Mucosa of gallbladder (tissue), 1 donor: Measurements from ENCODE around the gene FAM171A1. TPM values are rescaled to one million over a fixed set of nuclear protein-coding genes. Genes with fewer than 3 reads are reported as not detected.
"Not testable (repeated sequence)": the region's sequence is repeated elsewhere in the genome, so short reads cannot be mapped to it uniquely, and the experiment has no call there.

Source experiments
- DNase-seq: peaks from one replicate; pipeline ENCODE4 v3.0.0-alpha.2; 2020; ENCODE audit warnings: low spot score
- total RNA-seq: library from RNA; stranded (reverse); gene quantifications from one replicate; pipeline ENCODE4 v1.2.1, GENCODE V29; 2021
- donor health status: DM: no; HTN: no; CAD: no.

FAM171A1 gene
- total RNA-seq: 73.9 TPM

DNA sequence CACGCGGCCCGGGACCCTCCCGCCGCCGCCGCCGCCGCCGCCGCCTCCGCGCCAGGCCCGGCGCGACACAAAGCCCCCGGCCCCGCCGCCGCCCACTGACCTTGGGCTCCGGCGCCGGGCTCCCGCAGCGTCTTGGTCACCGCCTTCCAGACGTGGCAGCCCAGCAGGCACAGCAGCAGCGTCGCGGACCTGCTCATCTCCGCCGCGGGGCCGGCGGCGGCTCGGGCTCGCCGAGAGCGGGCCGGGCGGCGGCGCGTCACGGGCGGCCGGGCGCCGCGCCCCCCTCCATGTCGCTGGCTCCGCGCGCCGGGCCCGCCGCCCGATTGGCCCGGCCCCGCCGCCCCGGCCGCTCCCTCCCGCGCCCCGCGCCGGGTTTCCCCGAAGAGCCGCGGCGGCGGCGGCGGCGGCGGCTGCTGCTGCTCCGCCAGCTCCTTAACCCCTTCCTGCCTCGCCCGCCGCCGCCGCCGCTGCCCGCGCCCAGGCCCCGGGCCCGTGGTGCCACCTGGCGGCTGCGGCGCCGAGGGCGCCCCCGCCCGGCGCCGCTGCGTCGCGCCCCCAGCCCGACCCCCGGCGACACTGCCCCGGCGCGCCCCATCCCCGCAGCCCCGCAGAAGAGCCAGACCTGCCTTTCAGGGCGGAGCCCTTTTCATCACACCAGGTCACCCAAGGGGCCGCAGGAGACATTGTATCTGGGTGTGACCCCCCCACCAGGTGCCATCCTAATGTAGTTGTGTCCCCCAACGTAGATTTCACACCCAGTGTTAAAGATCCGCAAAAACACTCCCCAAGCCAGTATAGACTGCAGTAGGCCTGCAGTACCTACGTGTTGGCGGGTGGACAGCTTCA, at the start of gene FAM171A1:
FAM171A1 (minus strand) TSS at position 434 of the 846 bp plus-strand sequence; CDS start at position 197, 237 bp downstream.
- peak; percentile 59 for DNase-seq

DNA sequence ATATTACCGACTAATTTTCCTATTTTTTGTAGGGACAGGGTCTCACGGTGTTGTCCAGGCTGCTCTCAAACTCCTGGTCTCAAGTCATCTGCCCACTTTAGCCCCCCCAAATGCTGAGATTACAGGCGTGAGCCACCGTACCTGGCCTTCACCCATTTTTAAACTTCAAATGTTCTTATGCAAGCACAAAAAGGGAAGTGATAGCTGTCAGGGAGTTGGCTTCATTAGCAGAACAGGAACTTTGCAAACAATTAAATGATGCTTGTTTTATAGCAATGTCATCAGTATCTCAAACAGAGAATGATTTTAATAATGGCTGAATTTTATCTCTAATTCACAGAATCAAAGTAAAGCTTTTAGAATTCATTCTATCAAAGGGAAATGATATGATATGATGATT, 49.8 kb upstream of the FAM171A1 start:
- no peak for DNase-seq

DNA sequence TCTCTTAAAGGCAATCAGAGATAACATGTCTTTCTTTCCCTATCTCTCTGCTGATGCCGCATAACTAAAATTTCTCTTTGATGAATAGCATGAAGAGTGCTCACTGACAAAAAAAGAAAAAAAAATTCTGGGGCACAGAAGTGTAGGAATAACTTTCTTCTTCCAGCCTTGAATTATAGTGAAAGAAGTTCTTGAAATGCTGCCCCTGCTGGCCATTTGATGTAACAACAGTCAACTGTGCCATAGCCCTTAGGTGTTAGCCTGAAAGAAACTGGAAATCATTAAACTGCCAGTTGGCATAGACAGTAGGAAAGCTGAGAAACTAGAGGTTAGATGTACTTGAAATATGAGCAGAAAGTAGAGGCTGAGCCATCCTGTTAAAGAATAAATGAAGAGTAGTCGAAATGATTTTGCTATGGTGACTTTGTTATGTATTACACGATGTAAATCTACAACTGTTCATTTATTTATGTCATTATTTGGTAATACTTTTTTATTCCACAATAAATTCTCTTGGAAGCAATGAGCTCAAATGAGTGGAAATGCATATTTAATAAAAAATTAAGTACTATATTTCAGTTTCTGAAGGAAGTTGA, 48.3 kb upstream of the FAM171A1 start:
- peak; percentile 64 for DNase-seq

DNA sequence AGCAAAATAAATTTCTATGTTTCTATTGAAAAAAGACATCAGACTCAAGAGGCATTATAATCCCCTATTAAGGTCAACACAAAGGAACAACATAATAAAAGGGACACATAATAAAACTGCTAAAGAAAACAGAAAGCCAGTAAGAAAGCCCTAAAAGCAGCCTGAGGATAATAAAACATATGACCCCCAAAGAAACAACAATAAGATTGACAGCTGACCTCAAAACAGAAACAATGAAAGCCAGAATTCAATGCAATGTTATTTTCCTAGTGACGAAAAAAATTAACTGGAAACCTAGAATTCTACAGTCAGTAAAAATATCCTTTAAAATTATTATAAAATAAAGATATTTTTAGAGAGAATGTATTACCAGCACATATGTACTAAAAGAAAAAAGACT, 44.9 kb upstream of the FAM171A1 start:
- no peak for DNase-seq

DNA sequence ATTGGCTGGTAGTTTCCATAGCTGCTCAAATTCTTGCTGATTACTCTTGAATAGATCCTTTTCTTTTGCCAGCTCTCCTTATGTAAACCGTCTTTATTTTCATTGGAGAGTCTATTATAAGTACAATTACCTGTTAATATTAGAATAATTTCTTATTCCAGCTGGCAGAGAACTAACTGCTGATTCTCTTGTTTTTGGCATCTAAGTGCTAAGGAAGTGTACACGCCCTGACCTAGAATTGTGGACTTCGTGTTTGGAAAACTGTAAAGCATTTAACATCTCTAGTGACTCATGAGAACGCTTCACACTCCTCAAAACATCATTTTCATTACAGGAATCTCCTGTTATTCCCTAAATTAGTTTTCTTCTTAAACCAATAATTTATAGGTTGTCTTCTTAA, 39.9 kb upstream of the FAM171A1 start:
- no peak for DNase-seq

GRCh38 chr10:15409350-15409749, 38.3 kb upstream of the FAM171A1 start:
- not testable (repeated sequence) for DNase-seq

DNA sequence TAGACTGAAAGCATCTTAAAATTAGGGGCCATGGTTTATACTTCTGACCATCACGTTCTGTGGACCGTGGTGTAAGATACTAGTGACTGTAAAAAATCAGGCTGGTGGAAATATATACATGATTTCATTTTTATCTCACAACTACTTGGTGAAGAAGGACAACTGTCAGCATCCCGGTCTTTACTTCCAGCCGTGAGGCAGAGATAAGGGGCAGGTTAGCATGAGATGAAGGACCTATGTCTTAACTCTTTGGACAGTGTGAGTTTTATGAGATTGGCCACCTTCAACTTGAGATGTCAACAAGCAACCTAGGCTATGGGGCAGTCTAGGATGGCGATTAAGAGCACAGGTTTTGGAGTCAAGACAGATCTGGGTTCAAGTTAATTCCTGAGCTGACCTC, 37.5 kb upstream of the FAM171A1 start:
- DNase-seq: no peak

- DNase-seq: no peak
Observed at GRCh38 chr10:15405319-15405718, 34.2 kb upstream of the FAM171A1 start.

DNA sequence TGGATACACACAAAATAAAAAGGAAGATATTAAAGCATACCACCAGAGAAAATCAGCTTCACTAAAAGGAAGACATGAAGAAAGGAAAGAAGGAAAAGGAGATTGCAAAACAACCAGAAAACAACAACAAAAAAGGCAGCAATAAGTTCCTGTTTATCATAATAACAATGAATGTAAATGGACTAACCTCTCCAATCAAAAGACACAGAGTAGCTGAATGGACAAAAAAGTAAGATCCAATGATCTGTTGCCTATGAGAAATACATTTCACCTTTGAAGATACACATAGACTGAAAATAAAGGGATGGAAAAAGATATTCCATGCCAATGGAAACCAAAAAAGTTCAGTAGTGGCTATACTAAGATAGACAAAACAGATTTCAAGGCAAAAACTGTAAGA, 30.3 kb upstream of the FAM171A1 start:
- no peak for DNase-seq

GRCh38 chr10:15400461-15400860, 29.4 kb upstream of the FAM171A1 start:
- not testable (repeated sequence) for DNase-seq

DNA sequence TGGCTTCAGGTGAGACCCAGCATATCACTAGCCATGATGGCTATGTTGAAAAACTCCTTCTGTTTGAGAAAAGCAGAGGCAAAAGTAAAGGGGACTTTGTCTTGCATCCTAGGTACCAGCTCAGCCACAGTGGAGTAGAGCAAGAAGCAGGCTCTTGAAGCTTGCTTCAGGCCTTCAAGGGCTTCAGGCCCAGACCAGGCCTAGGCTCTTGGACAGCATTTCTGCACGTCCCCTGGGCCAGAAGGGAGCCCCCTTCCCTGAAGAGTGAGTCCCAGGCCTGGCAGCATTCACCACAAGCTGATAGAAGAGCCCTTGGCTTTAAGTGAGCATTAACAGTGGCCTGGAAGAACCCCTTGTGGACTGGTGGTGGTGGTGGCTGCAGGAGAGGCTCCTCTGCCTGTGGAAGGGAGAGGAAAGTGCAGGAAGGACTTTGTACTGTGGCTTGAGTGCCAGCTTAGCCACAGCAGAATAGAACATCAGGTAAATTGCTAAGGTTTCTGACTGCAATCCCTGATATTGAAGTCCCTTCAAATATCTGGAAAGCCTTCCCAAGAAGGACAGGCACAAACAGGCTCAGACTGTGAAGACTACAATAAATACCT, 28.1 kb upstream of the FAM171A1 start:
- peak; percentile 23 for DNase-seq

DNA sequence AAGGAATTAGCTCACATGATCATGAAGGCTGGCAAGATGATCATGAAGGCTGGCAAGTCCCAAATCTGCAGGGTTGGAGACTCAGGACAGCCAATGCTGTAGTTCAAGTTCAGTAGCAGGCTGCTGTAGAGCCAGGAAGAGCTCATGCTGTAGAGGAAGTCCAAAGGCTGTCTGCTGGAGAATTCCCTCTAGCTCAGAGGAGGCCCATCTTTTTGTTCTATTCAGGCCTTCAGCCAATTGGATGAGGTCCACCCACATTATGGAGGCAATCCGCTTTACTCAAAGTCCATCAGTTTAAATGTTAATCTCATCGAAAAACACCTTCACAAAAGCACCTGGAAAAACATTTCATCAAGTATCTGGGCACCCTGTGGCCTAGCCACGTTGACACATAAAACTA, 24.8 kb upstream of the FAM171A1 start:
- peak; percentile 26 for DNase-seq

GRCh38 chr10:15393139-15393825, 22.2 kb upstream of the FAM171A1 start:
- no peak for DNase-seq

DNA sequence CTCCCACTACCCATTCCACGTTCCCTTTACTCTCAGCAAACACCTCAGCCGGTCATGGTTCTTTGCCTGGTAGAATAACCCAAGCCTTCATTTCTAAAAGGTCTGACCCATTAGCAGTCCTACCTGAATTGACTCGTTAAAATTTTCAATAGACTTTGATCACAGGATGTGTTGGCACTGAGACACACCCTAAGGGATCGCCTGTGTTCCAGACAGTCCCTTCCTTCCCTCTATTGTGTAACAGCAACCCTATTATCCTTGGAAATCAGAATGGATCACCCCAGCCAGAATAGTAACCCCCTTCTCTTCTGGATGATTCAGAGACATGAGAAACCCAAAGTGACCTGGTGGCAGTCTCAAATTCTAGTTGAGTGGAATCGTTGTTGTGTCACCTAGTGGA, 20.4 kb upstream of the FAM171A1 start:
- DNase-seq: no peak

- not testable (repeated sequence) for DNase-seq
Observed at GRCh38 chr10:15388172-15388571, 17.1 kb upstream of the FAM171A1 start.

- no peak for DNase-seq
Observed at GRCh38 chr10:15387021-15387420, 15.9 kb upstream of the FAM171A1 start.

- no peak for DNase-seq
Observed at GRCh38 chr10:15385552-15386455, 14.7 kb upstream of the FAM171A1 start.

- no peak for DNase-seq
Observed at GRCh38 chr10:15381420-15381819, 10.3 kb upstream of the FAM171A1 start.

DNA sequence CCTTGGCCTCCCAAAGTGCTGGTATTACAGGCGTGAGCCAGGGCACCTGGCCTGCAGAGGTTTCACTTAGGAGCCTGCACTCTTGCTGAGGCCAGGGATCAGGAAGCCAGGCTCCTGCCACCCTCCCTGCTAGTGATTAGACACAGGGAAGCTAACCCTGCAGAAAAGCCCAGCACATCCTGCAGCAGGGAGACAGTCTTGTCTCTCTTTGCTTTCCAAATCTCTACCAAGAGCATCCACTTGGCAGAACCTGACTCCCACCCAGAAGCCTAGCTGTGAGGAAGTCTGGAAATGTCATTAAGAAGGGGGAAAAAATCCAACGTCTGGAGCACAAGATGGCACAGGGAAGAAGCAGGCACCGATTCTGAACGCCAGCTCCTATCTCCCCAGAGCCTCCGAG, 8.0 kb upstream of the FAM171A1 start:
- DNase-seq: no peak

DNA sequence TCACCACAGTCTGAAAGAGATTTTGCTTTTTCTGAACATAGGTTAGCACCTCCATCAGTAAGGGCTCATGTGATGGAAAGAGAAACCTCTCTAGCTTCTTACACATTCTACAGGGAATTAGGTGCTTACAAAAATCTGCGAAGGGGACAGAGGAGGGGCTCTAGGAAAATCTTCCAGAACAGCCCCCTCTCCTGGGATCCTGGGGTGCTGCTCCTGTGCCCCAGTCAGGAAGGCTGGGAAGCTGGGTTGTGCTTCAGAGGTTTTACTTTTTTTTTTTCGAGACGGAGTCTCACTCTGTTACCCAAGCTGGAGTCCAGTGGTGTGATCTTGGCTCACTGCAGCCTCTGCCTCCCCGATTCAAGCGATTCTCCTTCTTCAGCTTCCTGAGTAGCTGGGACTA, 7.5 kb upstream of the FAM171A1 start:
- no peak for DNase-seq

DNA sequence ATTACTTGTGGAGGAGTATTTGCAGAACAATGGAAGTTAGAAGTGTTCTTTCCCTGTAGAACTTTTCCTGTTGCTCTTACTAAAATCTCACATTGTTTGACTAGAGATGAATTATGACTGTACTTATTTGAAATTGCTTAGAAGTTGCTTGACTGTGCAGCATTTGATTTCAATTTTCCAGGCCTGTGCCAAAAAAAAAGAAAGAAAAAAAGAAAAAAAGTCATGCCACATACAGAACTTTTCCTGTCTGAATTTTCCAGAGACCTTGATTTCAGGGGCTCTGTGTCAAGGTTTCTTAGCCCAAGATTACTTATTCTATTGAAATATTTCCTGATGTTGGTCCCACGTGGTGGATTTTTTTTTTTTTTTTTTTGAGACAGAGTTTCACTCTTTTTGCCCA, 3.5 kb upstream of the FAM171A1 start:
- no peak for DNase-seq
